Measurements from ENCODE around the gene NHLRC1.

DNA sequence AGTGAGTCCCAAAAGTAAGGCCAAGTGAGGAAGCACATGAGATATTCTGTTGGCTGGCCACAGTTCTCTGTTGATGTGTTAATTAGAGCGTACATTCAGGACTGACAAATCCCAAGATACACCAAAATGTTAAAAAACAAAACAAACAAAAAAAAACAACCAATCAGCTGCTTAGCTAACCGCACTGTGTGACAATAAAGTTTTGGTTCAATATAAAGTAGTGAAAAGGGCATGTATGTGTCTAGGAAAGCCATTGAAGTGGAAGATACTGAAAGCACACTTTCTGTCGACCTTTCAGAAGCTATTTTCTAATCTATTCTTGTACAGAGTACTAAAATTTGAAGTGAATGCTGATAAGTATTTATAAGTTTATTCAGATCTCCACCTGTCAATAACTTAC lies 26.1 kb downstream of the NHLRC1 start:
- TF ChIP-seq, protein P1, sequence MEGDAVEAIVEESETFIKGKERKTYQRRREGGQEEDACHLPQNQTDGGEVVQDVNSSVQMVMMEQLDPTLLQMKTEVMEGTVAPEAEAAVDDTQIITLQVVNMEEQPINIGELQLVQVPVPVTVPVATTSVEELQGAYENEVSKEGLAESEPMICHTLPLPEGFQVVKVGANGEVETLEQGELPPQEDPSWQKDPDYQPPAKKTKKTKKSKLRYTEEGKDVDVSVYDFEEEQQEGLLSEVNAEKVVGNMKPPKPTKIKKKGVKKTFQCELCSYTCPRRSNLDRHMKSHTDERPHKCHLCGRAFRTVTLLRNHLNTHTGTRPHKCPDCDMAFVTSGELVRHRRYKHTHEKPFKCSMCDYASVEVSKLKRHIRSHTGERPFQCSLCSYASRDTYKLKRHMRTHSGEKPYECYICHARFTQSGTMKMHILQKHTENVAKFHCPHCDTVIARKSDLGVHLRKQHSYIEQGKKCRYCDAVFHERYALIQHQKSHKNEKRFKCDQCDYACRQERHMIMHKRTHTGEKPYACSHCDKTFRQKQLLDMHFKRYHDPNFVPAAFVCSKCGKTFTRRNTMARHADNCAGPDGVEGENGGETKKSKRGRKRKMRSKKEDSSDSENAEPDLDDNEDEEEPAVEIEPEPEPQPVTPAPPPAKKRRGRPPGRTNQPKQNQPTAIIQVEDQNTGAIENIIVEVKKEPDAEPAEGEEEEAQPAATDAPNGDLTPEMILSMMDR (IDR thresholded peaks at IDR 0.05; ENCODE audit: insufficient read depth, low read length, poor library complexity, severe bottlenecking) = no peak
- no peak for TF ChIP-seq EZH2phosphoT487 (conservative IDR thresholded peaks at IDR 0.05; ENCODE audit: low read length)
